SK-N-SH treated with all-trans-retinoic acid at 6 μM for 48 hours (cell line): ENCODE measurements around the gene IL17RA.

Experiments
- ATAC-seq: fragments of 200-7000 bp; cut with Tn5 transposase; 3 replicates; pipeline ENCODE4 v1.9.1; 2020; ENCODE audit warnings: mild to moderate bottlenecking, moderate library complexity
- ARNTL ChIP-seq: fragments of 450-650 bp; formaldehyde crosslinking; IDR thresholded peaks from 2 replicates; pipeline ENCODE4 v1.5.0; 2020; ENCODE audit warnings: low read depth, mild to moderate bottlenecking, moderate library complexity, borderline replicate concordance
- BACH2 ChIP-seq: fragments of 250-450 bp; sonication (Bioruptor Pico); IDR thresholded peaks from 2 replicates; pipeline ENCODE4 v1.9.0; 2021; ENCODE audit warnings: mild to moderate bottlenecking, borderline replicate concordance
- CSDC2 ChIP-seq: fragments of 250-450 bp; sonication (Bioruptor Pico); IDR thresholded peaks from 2 replicates; pipeline ENCODE4 v1.5.0; 2020; ENCODE audit warnings: mild to moderate bottlenecking, moderate library complexity
- ESRRG ChIP-seq: fragments of 250-450 bp; sonication (Bioruptor Pico); IDR thresholded peaks from 2 replicates; pipeline ENCODE4 v1.6.1; 2021; ENCODE audit warnings: mild to moderate bottlenecking
- GLIS3 ChIP-seq: fragments of 250-450 bp; sonication (Bioruptor Pico); IDR thresholded peaks from 2 replicates; pipeline ENCODE4 v1.5.0; 2020; ENCODE audit warnings: mild to moderate bottlenecking, moderate library complexity
- ISL1 ChIP-seq: fragments of 250-450 bp; sonication (Bioruptor Pico); IDR thresholded peaks from 2 replicates; pipeline ENCODE4 v2.1.2; 2022; ENCODE audit warnings: mild to moderate bottlenecking, moderate library complexity
- OSR1 ChIP-seq: fragments of 250-450 bp; sonication (Bioruptor Pico); IDR thresholded peaks from 2 replicates; pipeline ENCODE4 v1.8.0; 2022; ENCODE audit warnings: moderate library complexity, mild to moderate bottlenecking, inconsistent platforms
- PATZ1 ChIP-seq: fragments of 250-450 bp; sonication (Bioruptor Pico); IDR thresholded peaks from 2 replicates; pipeline ENCODE4 v1.8.0; 2020; ENCODE audit warnings: mild to moderate bottlenecking, moderate library complexity, borderline replicate concordance
- POU6F1 ChIP-seq: fragments of 250-450 bp; sonication (Bioruptor Pico); IDR thresholded peaks from 2 replicates; pipeline ENCODE4 v1.8.0; 2021; ENCODE audit warnings: low read depth, mild to moderate bottlenecking, moderate library complexity, borderline replicate concordance
- PPARA ChIP-seq: fragments of 250-450 bp; sonication (Bioruptor Pico); IDR thresholded peaks from 2 replicates; pipeline ENCODE4 v1.5.0; 2020; ENCODE audit warnings: mild to moderate bottlenecking, borderline replicate concordance
- RARB ChIP-seq: fragments of 250-450 bp; sonication (Bioruptor Pico); IDR thresholded peaks from 2 replicates; pipeline ENCODE4 v1.8.0; 2021; ENCODE audit warnings: mild to moderate bottlenecking, moderate library complexity
- SNAI2 ChIP-seq: fragments of 250-450 bp; sonication (Bioruptor Pico); IDR thresholded peaks from 2 replicates; pipeline ENCODE4 v1.5.0; 2020; ENCODE audit warnings: mild to moderate bottlenecking, moderate library complexity
- TOX ChIP-seq: fragments of 250-450 bp; sonication (Bioruptor Pico); IDR thresholded peaks from 2 replicates; pipeline ENCODE4 v1.8.0; 2021; ENCODE audit warnings: mild to moderate bottlenecking, moderate library complexity, borderline replicate concordance
- TSHZ2 ChIP-seq: fragments of 250-450 bp; sonication (Bioruptor Pico); IDR thresholded peaks from 2 replicates; pipeline ENCODE4 v1.5.0; 2020; ENCODE audit warnings: mild to moderate bottlenecking, moderate library complexity
- ZFP30 ChIP-seq: fragments of 450-650 bp; formaldehyde crosslinking; IDR thresholded peaks from 2 replicates; pipeline ENCODE4 v1.5.0; 2022; ENCODE audit warnings: mild to moderate bottlenecking, moderate library complexity
- ZNF565 ChIP-seq: fragments of 450-650 bp; formaldehyde crosslinking; conservative IDR thresholded peaks from 2 replicates; pipeline ENCODE4 v1.5.0; 2020; ENCODE audit warnings: low read depth, mild to moderate bottlenecking, moderate library complexity
- ZNF70 ChIP-seq: fragments of 450-650 bp; formaldehyde crosslinking; IDR thresholded peaks from 2 replicates; pipeline ENCODE4 v1.5.0; 2020; ENCODE audit warnings: mild to moderate bottlenecking, moderate library complexity
- ZNF8 ChIP-seq: fragments of 450-650 bp; formaldehyde crosslinking; IDR thresholded peaks from 2 replicates; pipeline ENCODE4 v1.5.0; 2020; ENCODE audit warnings: mild to moderate bottlenecking, moderate library complexity
- TF ChIP-seq, protein P1 (sequence below): fragments of 250-450 bp; sonication (Bioruptor Pico); IDR thresholded peaks from 2 replicates; pipeline ENCODE4 v1.5.1; 2020; ENCODE audit warnings: low read depth, mild to moderate bottlenecking, moderate library complexity

IL17RA gene

DNA sequence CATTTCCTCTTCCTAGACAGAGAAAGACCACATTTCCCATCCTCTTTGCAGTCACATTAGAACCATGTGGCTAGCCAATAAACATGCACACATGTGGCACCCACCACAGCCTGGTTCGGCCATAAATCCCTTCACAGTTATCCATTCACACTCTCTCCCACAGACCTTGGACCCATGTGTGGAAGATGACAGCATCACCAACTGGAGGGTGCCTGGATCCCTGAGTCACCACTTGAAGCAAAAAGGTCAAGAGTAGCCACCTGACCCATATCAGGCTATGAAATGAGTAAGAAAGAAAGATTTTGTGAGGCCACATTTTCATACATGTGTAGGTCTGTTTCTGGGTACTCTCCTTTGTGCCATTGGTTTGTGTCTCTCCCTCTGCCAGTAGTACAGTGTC, 45.4 kb downstream of the IL17RA start:
- ATAC-seq: no peak

DNA sequence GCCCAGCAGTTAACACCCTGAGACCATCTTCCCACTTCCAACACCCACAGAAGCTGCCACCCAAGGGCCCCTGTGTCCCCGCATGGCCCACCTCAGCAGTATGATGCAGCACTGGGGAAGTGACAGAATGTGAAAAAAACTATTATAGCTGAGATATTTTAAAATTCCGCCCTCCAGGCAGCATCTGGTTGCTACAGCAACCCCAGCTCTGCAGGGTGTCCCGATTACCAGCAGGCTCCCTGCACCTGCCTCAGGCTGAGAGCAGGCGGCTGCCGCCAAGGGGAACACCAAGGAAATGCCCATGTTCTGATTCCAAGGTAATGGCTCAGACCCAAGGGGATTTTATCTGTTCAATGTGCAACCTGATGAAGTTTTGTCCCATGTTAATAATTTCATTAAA, 46.9 kb downstream of the IL17RA start:
- no peak for ATAC-seq
- TF ChIP-seq PPARA (CRISPR knock-in tag): no peak
- TF ChIP-seq, protein P1, sequence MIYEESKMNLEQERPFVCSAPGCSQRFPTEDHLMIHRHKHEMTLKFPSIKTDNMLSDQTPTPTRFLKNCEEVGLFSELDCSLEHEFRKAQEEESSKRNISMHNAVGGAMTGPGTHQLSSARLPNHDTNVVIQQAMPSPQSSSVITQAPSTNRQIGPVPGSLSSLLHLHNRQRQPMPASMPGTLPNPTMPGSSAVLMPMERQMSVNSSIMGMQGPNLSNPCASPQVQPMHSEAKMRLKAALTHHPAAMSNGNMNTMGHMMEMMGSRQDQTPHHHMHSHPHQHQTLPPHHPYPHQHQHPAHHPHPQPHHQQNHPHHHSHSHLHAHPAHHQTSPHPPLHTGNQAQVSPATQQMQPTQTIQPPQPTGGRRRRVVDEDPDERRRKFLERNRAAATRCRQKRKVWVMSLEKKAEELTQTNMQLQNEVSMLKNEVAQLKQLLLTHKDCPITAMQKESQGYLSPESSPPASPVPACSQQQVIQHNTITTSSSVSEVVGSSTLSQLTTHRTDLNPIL: no peak
- no peak for TF ChIP-seq ESRRG
- no peak for TF ChIP-seq PATZ1 (CRISPR knock-in tag)
- TF ChIP-seq OSR1: no peak
- TF ChIP-seq POU6F1 (CRISPR knock-in tag): no peak
- no peak for TF ChIP-seq ZNF565 (CRISPR knock-in tag)
- no peak for TF ChIP-seq RARB (CRISPR knock-in tag)
- TF ChIP-seq ARNTL (CRISPR knock-in tag): no peak
- no peak for TF ChIP-seq ZNF70
- TF ChIP-seq ZFP30 (CRISPR knock-in tag): no peak

More for the DNA sequence above, 45.4 kb downstream of the IL17RA start:
- TF ChIP-seq PATZ1 (CRISPR knock-in tag): no peak
- TF ChIP-seq OSR1: no peak
- no peak for TF ChIP-seq BACH2
- TF ChIP-seq ESRRG: no peak
- no peak for TF ChIP-seq CSDC2 (CRISPR knock-in tag)
- no peak for TF ChIP-seq GLIS3 (CRISPR knock-in tag)
- no peak for TF ChIP-seq SNAI2 (CRISPR knock-in tag)
- no peak for TF ChIP-seq ZNF8 (CRISPR knock-in tag)
- no peak for TF ChIP-seq TSHZ2
- no peak for TF ChIP-seq TOX
- TF ChIP-seq ZNF565 (CRISPR knock-in tag): no peak
- TF ChIP-seq ISL1 (CRISPR knock-in tag): no peak
- no peak for TF ChIP-seq PPARA (CRISPR knock-in tag)
- TF ChIP-seq ZNF70: no peak
- TF ChIP-seq, protein P1: no peak
- no peak for TF ChIP-seq POU6F1 (CRISPR knock-in tag)
